GM18517 (cell line): ENCODE data around the gene TMEM255B.

Experiments used
- ATAC-seq: cut with Tn5 transposase; IDR thresholded peaks from one replicate; pipeline ENCODE4 v1.9.1; 2021; ENCODE audit warnings: mild to moderate bottlenecking, moderate library complexity; ENCODE audit not compliant: unreplicated experiment

TMEM255B gene

GRCh38 chr13:113801289-113801961 is 42.4 kb downstream of the TMEM255B start:
- ATAC-seq, result no peak

GRCh38 chr13:113802090-113802531 is 43.1 kb downstream of the TMEM255B start:
- no peak for ATAC-seq

GRCh38 chr13:113802761-113803160 is 43.7 kb downstream of the TMEM255B start:
- ATAC-seq, result no peak

- no peak for ATAC-seq
Observed at GRCh38 chr13:113803409-113804016, 44.5 kb downstream of the TMEM255B start.

- no peak for ATAC-seq
Observed at GRCh38 chr13:113804017-113804702, 45.1 kb downstream of the TMEM255B start.

- ATAC-seq, result no peak
Observed at GRCh38 chr13:113804703-113805430, 45.8 kb downstream of the TMEM255B start.

- ATAC-seq, result no peak
Observed at GRCh38 chr13:113805431-113806103, 46.5 kb downstream of the TMEM255B start.

GRCh38 chr13:113806104-113806471 is 47.1 kb downstream of the TMEM255B start:
- ATAC-seq, result no peak

- no peak for ATAC-seq
Observed at GRCh38 chr13:113806526-113806925, 47.5 kb downstream of the TMEM255B start.

- ATAC-seq, result no peak
Observed at GRCh38 chr13:113808058-113808834, 49.2 kb downstream of the TMEM255B start.

- ATAC-seq, result no peak
Observed at GRCh38 chr13:113809934-113810333, 50.9 kb downstream of the TMEM255B start.

- ATAC-seq, result no peak
Observed at GRCh38 chr13:113810640-113811039, 51.6 kb downstream of the TMEM255B start.

- ATAC-seq, result no peak
Observed at GRCh38 chr13:113811081-113811928, 52.3 kb downstream of the TMEM255B start.

- no peak for ATAC-seq
Observed at GRCh38 chr13:113812178-113813040, 53.4 kb downstream of the TMEM255B start.

GRCh38 chr13:113813070-113813748 is 54.2 kb downstream of the TMEM255B start:
- no peak for ATAC-seq

- ATAC-seq, result no peak
Observed at GRCh38 chr13:113813749-113814434, 54.9 kb downstream of the TMEM255B start.

GRCh38 chr13:113814435-113814821 is 55.4 kb downstream of the TMEM255B start:
- ATAC-seq, result no peak
